Retinal pigment epithelial cell (primary cell): ENCODE measurements around the gene LAPTM4A.

Experiments
- DNase-seq: peaks from one replicate; pipeline ENCODE4 v3.0.0-alpha.2; 2010; ENCODE audit warnings: low read depth
- H3K4me3 ChIP-seq: 2 replicates; pipeline ENCODE4 v1.5.1; 2011; ENCODE audit warnings: mild to moderate bottlenecking, low read length, control low read depth, moderate library complexity
- CTCF ChIP-seq: conservative IDR thresholded peaks from 2 replicates; pipeline ENCODE4 v1.5.1; 2011; ENCODE audit warnings: low read depth, low read length, control low read depth, inconsistent platforms

LAPTM4A gene

GRCh38 chr2:20005067-20005627, 46.3 kb downstream of the LAPTM4A start:
- no peak for DNase-seq
- no peak for TF ChIP-seq CTCF
- H3K4me3 ChIP-seq: no peak overlapping the region

- no peak for TF ChIP-seq CTCF
- DNase-seq: no peak
- no peak overlapping the region for H3K4me3 ChIP-seq
Observed at GRCh38 chr2:20001361-20001863, 50.0 kb downstream of the LAPTM4A start.

- TF ChIP-seq CTCF: no peak
- no peak for DNase-seq
- H3K4me3 ChIP-seq: no peak overlapping the region
Observed at GRCh38 chr2:19993731-19994130, 57.7 kb downstream of the LAPTM4A start.

- TF ChIP-seq CTCF: no peak
- DNase-seq: no peak
- H3K4me3 ChIP-seq: no peak overlapping the region
Observed at GRCh38 chr2:19991895-19992294, 59.5 kb downstream of the LAPTM4A start.

- peak overlapping the region; percentile 93 for H3K4me3 ChIP-seq
- DNase-seq: no peak
- TF ChIP-seq CTCF: no peak
Observed at GRCh38 chr2:19990416-19990728, 61.1 kb downstream of the LAPTM4A start.

GRCh38 chr2:19989667-19990415, 61.6 kb downstream of the LAPTM4A start, which contains the start of gene WDR35:
WDR35 (minus strand) TSS chr2:19990105; CDS start chr2:19990015, 90 bp downstream.
- H3K4me3 ChIP-seq: peak within 1 kb of the TSS; percentile 93
- peak; percentile 43 for DNase-seq
- TF ChIP-seq CTCF: no peak

- no peak for TF ChIP-seq CTCF
- H3K4me3 ChIP-seq: peak overlapping the region; percentile 93
- DNase-seq: no peak
Observed at GRCh38 chr2:19989342-19989666, 62.1 kb downstream of the LAPTM4A start.
